SU-DHL-6 (cell line): Measurements from ENCODE around the gene DLEU7.

Source experiments
- H2AFZ ChIP-seq: fragments of 200-600 bp; sonication (generic); 2 replicates; pipeline ENCODE4 v1.6.1; 2014; ENCODE audit warnings: low read depth, mild to moderate bottlenecking, moderate library complexity, mixed read lengths, antibody characterized with exemption, low read length; ENCODE audit not compliant: severe bottlenecking
- H3F3A ChIP-seq: fragments of 200-600 bp; shearing (Covaris generic); 2 replicates; pipeline ENCODE4 v1.6.0; 2016; ENCODE audit warnings: antibody characterized with exemption, mild to moderate bottlenecking; ENCODE audit not compliant: insufficient read depth
- H3K27ac ChIP-seq: fragments of 200-600 bp; sonication (generic); 2 replicates; pipeline ENCODE4 v1.5.1; 2016; ENCODE audit warnings: low read depth, mild to moderate bottlenecking, low read length, moderate library complexity, mixed read lengths
- H3K27me3 ChIP-seq: fragments of 200-600 bp; sonication (generic), shearing (Covaris generic); 2 replicates; pipeline ENCODE4 v1.6.0; 2014; ENCODE audit warnings: mild to moderate bottlenecking, low read length
- H3K36me3 ChIP-seq: fragments of 200-600 bp; sonication (generic); 2 replicates; pipeline ENCODE4 v1.6.1; 2014; ENCODE audit warnings: mild to moderate bottlenecking, low read length, mixed read lengths
- H3K4me2 ChIP-seq: fragments of 300-600, 200-600 bp; shearing (Covaris generic), sonication (generic); 2 replicates; pipeline ENCODE4 v1.6.0; 2014; ENCODE audit warnings: low read length, low read depth, mild to moderate bottlenecking; ENCODE audit not compliant: poor library complexity, severe bottlenecking
- H3K4me3 ChIP-seq: fragments of 200-600 bp; sonication (generic); 2 replicates; pipeline ENCODE4 v1.5.1; 2014; ENCODE audit warnings: antibody characterized with exemption, low read length, mild to moderate bottlenecking, mixed read lengths; ENCODE audit not compliant: insufficient read depth, poor library complexity, severe bottlenecking
- H3K79me2 ChIP-seq: fragments of 200-600 bp; sonication (generic); 2 replicates; pipeline ENCODE4 v1.6.1; 2014; ENCODE audit warnings: mild to moderate bottlenecking, low read length, moderate library complexity; ENCODE audit not compliant: insufficient read depth
- H3K9ac ChIP-seq: fragments of 200-600 bp; sonication (generic); 2 replicates; pipeline ENCODE4 v1.7.0; 2014; ENCODE audit warnings: mild to moderate bottlenecking, low read length
- H3K9me2 ChIP-seq: fragments of 200-600 bp; sonication (generic); replicated peaks from 2 replicates; pipeline ENCODE4 v1.6.1; 2014; ENCODE audit warnings: low read length; ENCODE audit not compliant: insufficient read depth
- H3K9me3 ChIP-seq: fragments of 200-600 bp; sonication (generic); 2 replicates; pipeline ENCODE4 v1.6.1; 2014; ENCODE audit warnings: low read length, mixed read lengths; ENCODE audit not compliant: insufficient read depth
- H4K20me1 ChIP-seq: fragments of 200-600 bp; sonication (generic); 2 replicates; pipeline ENCODE4 v1.6.1; 2014; ENCODE audit warnings: low read depth, mild to moderate bottlenecking, antibody characterized with exemption, low read length, moderate library complexity, mixed read lengths
- CTCF ChIP-seq: fragments of 200-600 bp; sonication (generic); IDR thresholded peaks from one replicate; pipeline ENCODE4 v1.5.1; 2017; ENCODE audit warnings: antibody characterized with exemption, mild to moderate bottlenecking, low read length, moderate library complexity; ENCODE audit not compliant: insufficient read depth, poor library complexity, severe bottlenecking
- EZH2phosphoT487 ChIP-seq: fragments of 200-600 bp; sonication (generic), shearing (Covaris generic); conservative IDR thresholded peaks from 2 replicates; pipeline ENCODE4 v1.6.1; 2018; ENCODE audit warnings: mild to moderate bottlenecking, antibody characterized with exemption, low read length, moderate library complexity, mixed read lengths

DLEU7 gene

GRCh38 chr13:50842990-50843256, 569 bp downstream of the DLEU7 start:
- Histone ChIP-seq H3K4me2 (no peak overlapping the region), H2AFZ (no peak overlapping the region), H3K27ac (no peak overlapping the region), H3K9me3 (no peaks in the 10 kb centered on the region), H3K36me3 (no peaks in the 10 kb centered on the region), H3K9ac (no peak overlapping the region), H3K9me2 (no peaks in the 10 kb centered on the region), H3K79me2 (no peaks in the 10 kb centered on the region), H4K20me1 (no peaks in the 10 kb centered on the region), H3K27me3 (no peaks in the 10 kb centered on the region), H3F3A (no peaks in the 10 kb centered on the region), H3K4me3 (no peak overlapping the region)
- TF ChIP-seq CTCF: no peak
- no peak for TF ChIP-seq EZH2phosphoT487

- no peaks in the 10 kb centered on the region for H3K79me2 ChIP-seq
- no peaks in the 10 kb centered on the region for H3K9me3 ChIP-seq
- H3K27me3 ChIP-seq: no peaks in the 10 kb centered on the region
- H3K9ac ChIP-seq: no peak overlapping the region
- H2AFZ ChIP-seq: no peak overlapping the region
- H3K9me2 ChIP-seq: no peaks in the 10 kb centered on the region
- TF ChIP-seq CTCF (no peak), EZH2phosphoT487 (no peak)
- no peak overlapping the region for H3K4me2 ChIP-seq
- no peak overlapping the region for H3K4me3 ChIP-seq
- no peaks in the 10 kb centered on the region for H3K36me3 ChIP-seq
- H4K20me1 ChIP-seq: no peaks in the 10 kb centered on the region
- no peaks in the 10 kb centered on the region for H3F3A ChIP-seq
- no peak overlapping the region for H3K27ac ChIP-seq
Measured at GRCh38 chr13:50842251-50842989, 1.1 kb downstream of the DLEU7 start.

- no peaks in the 10 kb centered on the region for H3K36me3 ChIP-seq
Measured at GRCh38 chr13:50841786-50842185, 1.7 kb downstream of the DLEU7 start.

More at GRCh38 chr13:50841786-50842185, 1.7 kb downstream of the DLEU7 start:
- TF ChIP-seq EZH2phosphoT487 (no peak), CTCF (no peak)
- H2AFZ ChIP-seq: no peak overlapping the region
- no peaks in the 10 kb centered on the region for H3K79me2 ChIP-seq
- no peaks in the 10 kb centered on the region for H3K27me3 ChIP-seq
- H3K9me2 ChIP-seq: no peaks in the 10 kb centered on the region
- H3K9ac ChIP-seq: no peak overlapping the region
- no peaks in the 10 kb centered on the region for H4K20me1 ChIP-seq
- H3K9me3 ChIP-seq: no peaks in the 10 kb centered on the region
- no peak overlapping the region for H3K4me3 ChIP-seq
- no peaks in the 10 kb centered on the region for H3F3A ChIP-seq
- no peak overlapping the region for H3K27ac ChIP-seq
- no peak overlapping the region for H3K4me2 ChIP-seq
